GM19239 (cell line): ENCODE results near the gene FUT8.

ENCODE experiments used
- DNase-seq: peaks from one replicate; pipeline ENCODE4 v3.0.0; 2011; ENCODE audit warnings: low spot score; ENCODE audit not compliant: insufficient read length
- FAIRE-seq: peaks from 2 replicates; lab custom pipeline; 2011; peaks lifted over from hg19 to GRCh38; lab: Jason Lieb, UNC

Gene FUT8

GRCh38 chr14:65483647-65484046, 71.1 kb downstream of the FUT8 start:
- DNase-seq = no peak
- no peak for FAIRE-seq

DNA sequence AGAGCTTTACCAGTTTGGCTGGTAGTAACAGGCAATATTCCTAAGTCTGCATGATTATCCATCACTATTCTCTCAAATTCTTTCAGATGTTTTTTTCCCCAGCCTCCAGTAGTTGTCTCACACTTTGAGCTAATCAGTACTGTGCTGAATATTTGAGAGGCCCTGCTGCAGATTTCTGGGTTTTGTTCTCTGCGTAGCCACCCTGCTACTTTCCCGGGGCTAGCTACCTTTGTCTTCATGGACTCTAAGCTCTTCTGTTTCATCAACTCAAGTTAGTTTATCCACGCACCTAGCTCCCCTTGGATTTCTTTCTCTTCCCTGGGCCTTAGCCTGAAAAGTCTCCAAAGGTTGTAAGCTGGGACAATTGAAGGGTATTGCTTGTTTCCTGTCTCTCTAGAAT, 73.0 kb downstream of the FUT8 start:
- FAIRE-seq = no peak
- DNase-seq = no peak

- DNase-seq (no peak), FAIRE-seq (peak; percentile 21)
Observed at GRCh38 chr14:65486863-65487262, 74.3 kb downstream of the FUT8 start.

GRCh38 chr14:65487783-65488494, 75.4 kb downstream of the FUT8 start:
- DNase-seq (no peak), FAIRE-seq (peak; percentile 49)

GRCh38 chr14:65491274-65491673, 78.7 kb downstream of the FUT8 start:
- FAIRE-seq (no peak), DNase-seq (no peak)

GRCh38 chr14:65492266-65492665, 79.7 kb downstream of the FUT8 start:
- FAIRE-seq = no peak
- DNase-seq = no peak

GRCh38 chr14:65495196-65495595, 82.7 kb downstream of the FUT8 start:
- DNase-seq (no peak), FAIRE-seq (no peak)

GRCh38 chr14:65496178-65496993, 83.9 kb downstream of the FUT8 start:
- FAIRE-seq (no peak), DNase-seq (no peak)

- FAIRE-seq (no peak), DNase-seq (no peak)
Observed at GRCh38 chr14:65499138-65499537, 86.6 kb downstream of the FUT8 start.

- peak; percentile 68 for FAIRE-seq
Observed at GRCh38 chr14:65500075-65500474, 87.5 kb downstream of the FUT8 start.

DNA sequence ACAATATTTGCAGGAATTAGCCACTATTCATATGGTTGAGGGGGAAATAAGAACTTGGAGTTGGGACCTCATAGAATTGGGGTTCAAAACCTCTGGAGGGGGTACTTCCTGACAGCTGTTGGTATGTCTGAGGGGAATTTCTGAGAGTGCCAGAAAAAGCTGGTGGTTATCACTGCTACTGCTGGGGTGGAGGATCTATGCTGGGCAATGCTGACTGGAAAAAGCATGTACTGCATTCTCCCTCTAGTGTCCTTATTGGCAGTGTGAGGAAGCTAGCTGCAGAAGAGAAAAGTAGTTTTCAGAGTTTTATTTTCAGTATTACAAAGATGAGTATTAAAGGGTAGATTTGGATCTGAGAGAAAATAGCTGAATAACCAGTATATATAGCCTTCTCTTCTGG, 88.8 kb downstream of the FUT8 start:
- FAIRE-seq = peak; percentile 83
- no peak for DNase-seq

More at GRCh38 chr14:65500075-65500474, 87.5 kb downstream of the FUT8 start:
- no peak for DNase-seq

- DNase-seq (no peak), FAIRE-seq (peak; percentile 37)
Observed at GRCh38 chr14:65502676-65503124, 90.2 kb downstream of the FUT8 start.

- FAIRE-seq (peak; percentile 48), DNase-seq (no peak)
Observed at GRCh38 chr14:65503771-65504170, 91.2 kb downstream of the FUT8 start.

GRCh38 chr14:65506801-65507200, 94.3 kb downstream of the FUT8 start:
- DNase-seq = no peak
- no peak for FAIRE-seq

- FAIRE-seq (no peak), DNase-seq (no peak)
Observed at GRCh38 chr14:65509842-65510241, 97.3 kb downstream of the FUT8 start.

DNA sequence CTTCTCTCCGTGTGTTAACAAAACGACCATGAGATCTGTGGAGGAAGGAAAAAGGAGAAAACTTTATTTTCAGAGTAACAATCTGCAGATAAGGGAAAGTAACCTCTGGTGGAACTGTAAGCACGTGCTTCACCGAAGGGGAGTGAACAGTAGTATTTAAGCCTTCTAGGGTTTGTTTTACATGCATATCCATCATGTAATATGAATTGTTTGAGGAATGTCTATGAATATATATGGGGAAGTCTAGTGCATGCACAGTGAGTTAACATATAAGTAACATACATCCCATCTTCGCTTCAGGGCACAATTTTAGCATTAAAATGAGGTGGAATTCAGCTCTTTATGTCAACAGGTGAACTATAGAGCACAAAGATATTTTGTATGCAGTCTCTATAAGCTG, 101.1 kb downstream of the FUT8 start:
- DNase-seq (no peak), FAIRE-seq (no peak)

GRCh38 chr14:65517635-65518542, 105.4 kb downstream of the FUT8 start:
- FAIRE-seq (no peak), DNase-seq (no peak)

DNA sequence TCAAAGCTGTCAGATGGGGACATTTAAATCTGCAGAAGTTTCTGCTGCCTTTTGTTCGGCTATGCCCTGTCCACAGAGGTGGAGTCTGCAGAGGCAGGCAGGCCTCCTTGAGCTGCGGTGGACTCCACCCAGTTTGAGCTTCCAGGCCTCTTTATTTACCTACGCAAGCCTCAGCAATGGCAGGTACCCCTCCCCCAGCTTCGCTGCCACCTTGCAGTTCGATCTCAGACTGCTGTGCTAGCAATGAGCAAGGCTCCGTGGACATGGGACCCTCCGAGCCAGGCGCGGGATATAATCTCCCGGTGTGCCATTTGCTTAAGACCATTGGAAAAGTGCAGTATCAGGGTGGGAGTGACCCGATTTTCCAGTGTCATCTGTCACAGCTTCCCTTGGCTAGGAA, 115.5 kb downstream of the FUT8 start:
- no peak for DNase-seq
- FAIRE-seq = no peak

GRCh38 chr14:65531148-65531547, 118.6 kb downstream of the FUT8 start:
- FAIRE-seq = no peak
- no peak for DNase-seq

GRCh38 chr14:65533736-65534404, 121.3 kb downstream of the FUT8 start:
- FAIRE-seq = no peak
- no peak for DNase-seq
